Kidney (tissue), 14 donors: ENCODE results near the gene SPNS2. TPM values are rescaled to one million over a fixed set of nuclear protein-coding genes. Genes with fewer than 3 reads are reported as not detected.

Source experiments
- DNase-seq, 5 donors: peaks; one replicate each; pipeline ENCODE4 v3.0.0-alpha.2; 2013 to 2020
- FAIRE-seq: peaks from 2 replicates; lab custom pipeline; 2012; peaks lifted over from hg19 to GRCh38; lab: Jason Lieb, UNC
- H3K27ac ChIP-seq, 2 donors: one replicate each; pipeline ENCODE4 v1.7.0; 2013; ENCODE audit warnings: low read depth in 2 of 2, low read length in 2 of 2, inconsistent platforms in 1 of 2
- H3K27me3 ChIP-seq: one replicate; pipeline ENCODE4 v1.7.1; 2013; ENCODE audit warnings: low read length, inconsistent platforms; ENCODE audit not compliant: control insufficient read depth, insufficient read depth
- H3K36me3 ChIP-seq, 3 donors: one replicate each; pipeline versions ENCODE4 v1.7.0 to v1.7.1; 2013; ENCODE audit warnings: low read length in 3 of 3, control low read depth in 1 of 3, inconsistent platforms in 1 of 3; ENCODE audit not compliant: insufficient read depth in 3 of 3, control insufficient read depth in 2 of 3
- H3K4me1 ChIP-seq, 3 donors: one replicate each; pipeline versions ENCODE4 v1.7.0 to v1.7.1; 2013; ENCODE audit warnings: low read length in 3 of 3, inconsistent platforms in 1 of 3, low read depth in 1 of 3; ENCODE audit not compliant: control insufficient read depth in 2 of 3, insufficient read depth in 2 of 3
- H3K4me3 ChIP-seq, 3 donors: one replicate each; pipeline versions ENCODE4 v1.7.0 to v1.8.1; 2013; ENCODE audit warnings: low read length in 3 of 3, control low read depth in 1 of 3, inconsistent platforms in 1 of 3
- H3K9ac ChIP-seq, 3 donors: one replicate each; pipeline versions ENCODE4 v1.7.0 to v1.7.1; 2013; ENCODE audit warnings: low read length in 3 of 3, control low read depth in 1 of 3, inconsistent platforms in 1 of 3
- H3K9me3 ChIP-seq, 3 donors: one replicate each; pipeline versions ENCODE4 v1.7.0 to v1.7.1; 2013; ENCODE audit warnings: low read length in 3 of 3, control low read depth in 1 of 3, inconsistent platforms in 1 of 3; ENCODE audit not compliant: control insufficient read depth in 2 of 3, insufficient read depth in 1 of 3
- intact Hi-C: fragments of 100-400 bp; cut with DNase I; formaldehyde crosslinking; loops from one replicate; pipeline ENCODE4 v1.11.1; 2022
- polyA plus RNA-seq: library from polyadenylated mRNA; stranded (reverse); fragments of 350-450 nt; fragmentation: Illumina TruSeq; extraction: RNeasy Lipid Tissue Mini Kit (QIAGEN cat#74804); gene quantifications from one replicate; pipeline ENCODE4 v1.2.3, GENCODE V29; 2014; ENCODE audit warnings: low read depth, low replicate concordance; ENCODE audit not compliant: insufficient read depth
- total RNA-seq: library from RNA; stranded (reverse); fragmentation: NEBNext Ultra II Directional; extraction: Animal tissue kit (Norgen Biotek cat#: 25700); gene quantifications from one replicate; pipeline ENCODE4 v1.2.1, GENCODE V29; 2021
- TF ChIP-seq, protein P1 (sequence below): IDR thresholded peaks from 3 replicates; pipeline ENCODE4 v1.5.1; 2012; ENCODE audit warnings: mild to moderate bottlenecking, moderate library complexity, borderline replicate concordance; ENCODE audit not compliant: insufficient read depth; ENCODE audit errors: extremely low read depth
- donor health status: control.
- donor health status: control.
- donor health status: control.
- donor health status: control.
- donor health status: control.
- donor health status: DM: yes; HTN: yes; CAD: no.
- donor health status: Normal renal cell carcinoma (clear cell type).

The SPNS2 gene
- total and polyA plus RNA-seq, 2 donors from 2014 or later = 60.5 to 75.1 TPM

DNA sequence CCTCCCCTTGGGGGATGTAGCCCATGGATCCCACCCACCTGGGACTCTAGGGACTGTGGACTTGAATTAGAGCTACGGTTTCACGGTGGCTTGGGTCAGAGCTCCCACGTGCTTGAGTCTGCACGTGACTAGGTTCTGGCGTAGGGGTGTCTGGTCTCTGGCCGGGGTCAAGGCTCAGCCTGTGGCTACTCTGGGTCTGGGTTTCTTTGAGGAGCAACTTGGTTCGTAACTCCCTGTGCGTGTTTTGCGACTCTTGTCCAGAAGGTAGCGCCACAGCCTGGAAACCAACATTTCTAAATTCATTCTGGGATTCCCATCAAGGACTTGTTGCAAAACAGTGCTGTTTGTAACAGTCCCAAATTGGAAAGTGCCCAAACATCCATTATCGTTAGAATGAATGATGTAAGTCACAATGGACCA lies 62.2 kb downstream of the SPNS2 start:
- H3K9me3 ChIP-seq = no peaks in the 10 kb centered on the region
- H3K9ac ChIP-seq = peak overlapping the region in 1 of 3 donors; percentile 82
- TF ChIP-seq, protein P1, sequence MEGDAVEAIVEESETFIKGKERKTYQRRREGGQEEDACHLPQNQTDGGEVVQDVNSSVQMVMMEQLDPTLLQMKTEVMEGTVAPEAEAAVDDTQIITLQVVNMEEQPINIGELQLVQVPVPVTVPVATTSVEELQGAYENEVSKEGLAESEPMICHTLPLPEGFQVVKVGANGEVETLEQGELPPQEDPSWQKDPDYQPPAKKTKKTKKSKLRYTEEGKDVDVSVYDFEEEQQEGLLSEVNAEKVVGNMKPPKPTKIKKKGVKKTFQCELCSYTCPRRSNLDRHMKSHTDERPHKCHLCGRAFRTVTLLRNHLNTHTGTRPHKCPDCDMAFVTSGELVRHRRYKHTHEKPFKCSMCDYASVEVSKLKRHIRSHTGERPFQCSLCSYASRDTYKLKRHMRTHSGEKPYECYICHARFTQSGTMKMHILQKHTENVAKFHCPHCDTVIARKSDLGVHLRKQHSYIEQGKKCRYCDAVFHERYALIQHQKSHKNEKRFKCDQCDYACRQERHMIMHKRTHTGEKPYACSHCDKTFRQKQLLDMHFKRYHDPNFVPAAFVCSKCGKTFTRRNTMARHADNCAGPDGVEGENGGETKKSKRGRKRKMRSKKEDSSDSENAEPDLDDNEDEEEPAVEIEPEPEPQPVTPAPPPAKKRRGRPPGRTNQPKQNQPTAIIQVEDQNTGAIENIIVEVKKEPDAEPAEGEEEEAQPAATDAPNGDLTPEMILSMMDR = peak; percentile 18
- peaks cover 4 to 25% (median 21%) of the 10 kb centered on the region in 3 donors for H3K4me1 ChIP-seq
- H3K36me3 ChIP-seq = no peaks in the 10 kb centered on the region
- H3K27ac ChIP-seq = peak overlapping the region; percentile 78 to 86
- DNase-seq (peak in 2 of 5 donors; percentile 41 to 53), FAIRE-seq (no peak)
- intact Hi-C loops = loop anchor here (10.0 kb wide), 1 partner anchor 64 kb away; no protein-coding TSS in a partner anchor
- no peaks in the 10 kb centered on the region for H3K27me3 ChIP-seq
- H3K4me3 ChIP-seq = peak overlapping the region in 1 of 3 donors; percentile 58

DNA sequence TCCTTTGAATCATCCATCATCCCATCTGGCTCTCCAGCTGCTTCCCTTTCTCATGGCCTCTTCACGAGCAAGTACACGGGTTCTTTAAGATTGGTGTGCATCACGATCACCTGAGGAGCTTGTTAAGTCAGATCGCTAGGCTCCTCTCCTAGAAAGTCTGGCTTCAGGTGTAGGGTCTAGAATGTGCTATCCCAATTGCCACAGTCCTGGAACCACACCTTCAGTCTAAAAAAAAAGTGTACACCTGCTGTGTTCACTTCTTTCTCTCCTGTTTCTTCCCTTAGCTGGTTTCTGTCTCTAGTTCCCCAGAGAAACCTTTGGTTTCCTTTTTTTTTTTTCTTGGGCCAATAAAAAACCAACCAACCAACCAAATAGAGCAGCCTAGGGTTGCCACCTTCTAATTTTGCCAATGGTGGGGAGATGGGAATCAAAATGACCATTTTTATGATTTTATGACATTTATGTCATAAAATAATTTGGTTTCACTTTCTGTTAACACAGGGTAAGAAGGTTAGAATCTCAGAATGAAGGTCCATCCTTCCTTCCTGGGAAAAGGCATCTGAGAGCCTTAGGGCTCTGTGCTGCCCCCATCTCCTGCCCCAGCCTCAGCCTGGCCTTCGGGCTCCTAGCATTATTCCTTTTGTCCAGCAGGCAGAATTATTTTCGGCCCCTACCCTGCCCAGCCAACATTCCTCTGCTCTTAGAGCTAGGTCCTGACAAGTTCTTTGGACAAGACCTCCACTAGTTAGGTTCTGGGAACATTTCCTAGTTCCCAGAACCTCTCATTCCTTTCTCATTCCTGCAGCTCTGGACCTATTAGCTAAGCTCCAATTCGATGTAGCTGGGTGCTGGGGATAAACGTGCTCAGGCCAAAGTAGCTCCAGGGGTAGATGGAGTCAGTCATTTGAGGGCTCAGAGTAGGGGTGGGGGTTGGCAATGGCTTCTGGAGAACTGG lies 63.6 kb downstream of the SPNS2 start:
- Histone ChIP-seq H3K27ac (peak overlapping the region; percentile 5 to 32), H3K27me3 (no peaks in the 10 kb centered on the region), H3K9me3 (no peaks in the 10 kb centered on the region), H3K36me3 (no peaks in the 10 kb centered on the region), H3K4me1 (peaks cover 0 to 21% (median 17%) of the 10 kb centered on the region in 3 donors), H3K4me3 (peak overlapping the region in 1 of 3 donors; percentile 16), H3K9ac (no peak overlapping the region)
- intact Hi-C loops = loop anchor here (10.0 kb wide), 1 partner anchor 63 kb away; no protein-coding TSS in a partner anchor
- no peak for FAIRE-seq
- TF ChIP-seq, protein P1 = peak; percentile 3
- peak in 1 of 5 donors; percentile 35 for DNase-seq

DNA sequence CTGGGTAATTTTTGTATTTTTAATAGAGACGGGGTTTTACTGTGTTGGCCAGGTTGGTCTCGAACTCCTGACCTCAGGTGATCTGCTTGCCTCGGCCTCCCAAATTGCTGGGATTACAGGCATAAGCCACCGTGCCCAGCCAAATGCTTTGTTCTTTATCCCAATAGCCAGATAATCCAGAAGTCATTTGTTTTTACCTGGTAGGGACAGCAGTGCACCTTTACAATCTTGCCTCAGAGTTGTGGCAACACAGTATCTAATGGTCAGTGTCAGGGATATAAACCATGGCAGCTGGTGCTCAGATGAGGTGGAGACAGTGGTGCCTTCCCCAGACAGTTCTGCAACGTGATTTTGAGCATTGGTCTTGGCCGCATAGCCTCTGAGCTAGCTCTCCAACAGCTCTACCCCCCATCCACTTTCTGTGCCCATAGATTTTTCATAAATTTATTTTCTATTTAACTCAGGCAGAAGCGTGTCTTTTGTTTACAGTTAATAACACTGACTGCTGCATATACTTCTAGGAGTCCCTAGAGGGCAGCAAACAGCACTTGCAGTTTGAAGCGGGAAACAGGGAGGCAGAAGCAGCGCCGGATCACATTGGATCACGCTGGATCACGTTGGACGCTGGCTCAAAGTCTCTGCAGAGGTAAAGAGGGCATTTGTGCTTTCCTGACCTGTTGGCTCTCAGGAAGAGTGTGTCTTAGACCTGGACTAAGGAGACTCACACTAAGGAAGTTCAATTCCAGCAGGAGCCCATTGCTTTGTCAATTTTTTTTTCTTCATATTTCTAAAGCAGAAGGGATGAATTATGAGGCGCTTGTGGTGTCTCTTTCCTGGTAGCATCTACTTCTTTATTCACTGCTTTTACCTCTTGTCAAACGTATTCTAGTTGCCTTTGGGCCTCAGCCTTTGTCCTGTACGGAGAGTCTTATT lies 66.8 kb downstream of the SPNS2 start:
- Histone ChIP-seq H3K9me3 (no peaks in the 10 kb centered on the region), H3K27ac (no peak overlapping the region), H3K9ac (no peak overlapping the region), H3K36me3 (no peaks in the 10 kb centered on the region), H3K27me3 (no peaks in the 10 kb centered on the region), H3K4me1 (peaks cover 0 to 16% (median 5%) of the 10 kb centered on the region in 3 donors), H3K4me3 (no peak overlapping the region)
- peak; percentile 72 to 93 (median 73) for DNase-seq
- intact Hi-C loops = loop anchor here (10.0 kb wide), 1 partner anchor 59 kb away; no protein-coding TSS in a partner anchor
- peak; percentile 38 for FAIRE-seq
- TF ChIP-seq, protein P1 = peak; percentile 86
